ENCODE data around the gene ATOSA. TPM values are rescaled to one million over a fixed set of nuclear protein-coding genes. Genes with fewer than 3 reads are reported as not detected.
A peak's percentile ranks its signal among the peaks of the same experiment; 100 is the strongest.

The ATOSA gene
- total RNA-seq, 1 experiment from 2014 or later: 21.3 TPM

DNA sequence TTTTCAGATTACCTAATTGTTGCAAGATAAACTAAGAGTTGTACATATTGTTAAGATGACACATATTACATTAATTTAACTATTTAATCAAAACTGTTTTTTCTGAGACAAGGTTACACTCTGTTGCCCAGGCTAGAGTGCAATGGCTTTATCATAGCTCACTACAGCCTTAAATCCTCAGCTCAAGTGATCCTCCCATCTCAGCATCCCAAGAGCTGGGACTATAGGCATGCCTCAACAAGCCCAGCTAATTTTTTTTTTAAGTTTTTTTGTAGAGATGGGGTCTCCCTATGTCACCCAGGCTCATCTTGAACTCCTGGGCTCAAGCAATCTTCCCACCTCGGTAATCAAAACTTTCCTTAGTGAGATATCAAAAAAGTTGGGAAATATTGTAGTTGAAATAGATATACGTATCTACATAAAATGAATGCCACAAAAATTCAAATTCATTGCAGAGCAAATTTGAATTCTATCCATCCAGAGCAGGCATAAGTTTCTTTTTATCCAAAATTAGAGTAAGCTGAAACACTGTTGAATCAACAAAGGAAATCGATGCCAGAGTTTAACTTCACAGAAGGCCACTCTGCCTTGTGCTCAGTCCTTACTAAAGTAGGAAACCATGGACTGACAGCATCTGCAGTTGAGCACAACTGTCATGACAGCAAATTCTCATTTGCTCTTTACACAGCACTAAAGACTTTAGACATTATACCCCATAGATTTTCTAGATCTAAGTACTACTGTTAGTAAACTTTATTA lies 15.5 kb downstream of the ATOSA start:
- peaks cover 11% of the 10 kb centered on the region for H3K4me1 Mint-ChIP-seq (ENCODE audit: insufficient read depth, unreplicated experiment)
- intact Hi-C loops (cut with micrococcal nuclease): no loop called here
- TF ChIP-seq, protein P1, sequence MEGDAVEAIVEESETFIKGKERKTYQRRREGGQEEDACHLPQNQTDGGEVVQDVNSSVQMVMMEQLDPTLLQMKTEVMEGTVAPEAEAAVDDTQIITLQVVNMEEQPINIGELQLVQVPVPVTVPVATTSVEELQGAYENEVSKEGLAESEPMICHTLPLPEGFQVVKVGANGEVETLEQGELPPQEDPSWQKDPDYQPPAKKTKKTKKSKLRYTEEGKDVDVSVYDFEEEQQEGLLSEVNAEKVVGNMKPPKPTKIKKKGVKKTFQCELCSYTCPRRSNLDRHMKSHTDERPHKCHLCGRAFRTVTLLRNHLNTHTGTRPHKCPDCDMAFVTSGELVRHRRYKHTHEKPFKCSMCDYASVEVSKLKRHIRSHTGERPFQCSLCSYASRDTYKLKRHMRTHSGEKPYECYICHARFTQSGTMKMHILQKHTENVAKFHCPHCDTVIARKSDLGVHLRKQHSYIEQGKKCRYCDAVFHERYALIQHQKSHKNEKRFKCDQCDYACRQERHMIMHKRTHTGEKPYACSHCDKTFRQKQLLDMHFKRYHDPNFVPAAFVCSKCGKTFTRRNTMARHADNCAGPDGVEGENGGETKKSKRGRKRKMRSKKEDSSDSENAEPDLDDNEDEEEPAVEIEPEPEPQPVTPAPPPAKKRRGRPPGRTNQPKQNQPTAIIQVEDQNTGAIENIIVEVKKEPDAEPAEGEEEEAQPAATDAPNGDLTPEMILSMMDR (IDR thresholded peaks at IDR 0.05; ENCODE audit: unreplicated experiment): no peak
- H3K27ac Mint-ChIP-seq (ENCODE audit: low read depth, unreplicated experiment): peak overlapping the region; percentile 25
- no peak for DNase-seq (ENCODE audit: unreplicated experiment)
- ChIA-PET POLR2A (interaction anchor here (0.5 to 5.9 kb wide), 4 partner anchors 11 to 30 kb away, joined by 3 to 55 read pairs (median 16); partner anchors contain the start of gene ATOSA), CTCF (interaction anchor here (0.5 to 1.5 kb wide), 4 partner anchors 13 to 887 kb away, joined by 3 to 5 read pairs (median 4); partner anchors contain the start of gene ATOSA)
- BruUV-seq (replicated peaks): no TSS peak
- H3K27me3 Mint-ChIP-seq (ENCODE audit: insufficient read depth, unreplicated experiment): no peaks in the 10 kb centered on the region
- no peaks in the 10 kb centered on the region for H3K9me3 Mint-ChIP-seq (ENCODE audit: unreplicated experiment)
- no peak overlapping the region for H3K4me3 Mint-ChIP-seq (ENCODE audit: unreplicated experiment)
- H3K36me3 Mint-ChIP-seq (ENCODE audit: insufficient read depth, unreplicated experiment): peaks cover 78% of the 10 kb centered on the region

DNA sequence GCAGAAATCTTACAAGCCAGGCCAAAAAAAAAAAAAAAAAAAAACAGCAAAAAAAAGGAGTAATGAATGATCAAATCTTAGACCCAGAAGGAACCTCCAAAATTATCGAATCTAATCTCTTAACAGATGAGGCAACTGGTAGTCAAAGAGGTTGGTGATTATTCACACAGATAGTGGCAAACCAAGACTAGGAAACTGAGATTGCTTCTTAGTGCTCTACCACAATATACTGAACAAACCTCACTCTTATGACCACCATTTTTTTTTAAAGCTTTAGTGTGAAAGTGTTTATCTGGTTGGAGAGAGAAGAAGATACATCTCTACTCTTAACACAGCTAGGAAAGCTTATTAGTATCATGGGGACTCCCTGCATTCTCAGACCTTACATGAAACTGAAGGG lies 17.3 kb downstream of the ATOSA start:
- peaks cover 84% of the 10 kb centered on the region for H3K36me3 Mint-ChIP-seq (ENCODE audit: insufficient read depth, unreplicated experiment)
- ChIA-PET CTCF (interaction anchor here (0.6 to 1.7 kb wide), 5 partner anchors 13 to 766 kb away, joined by 3 to 9 read pairs (median 3); no protein-coding TSS in a partner anchor), POLR2A (interaction anchor here (0.6 to 5.9 kb wide), 4 partner anchors 13 to 1622 kb away, joined by 3 to 55 read pairs (median 4); partner anchors contain the start of gene ATOSA)

DNA sequence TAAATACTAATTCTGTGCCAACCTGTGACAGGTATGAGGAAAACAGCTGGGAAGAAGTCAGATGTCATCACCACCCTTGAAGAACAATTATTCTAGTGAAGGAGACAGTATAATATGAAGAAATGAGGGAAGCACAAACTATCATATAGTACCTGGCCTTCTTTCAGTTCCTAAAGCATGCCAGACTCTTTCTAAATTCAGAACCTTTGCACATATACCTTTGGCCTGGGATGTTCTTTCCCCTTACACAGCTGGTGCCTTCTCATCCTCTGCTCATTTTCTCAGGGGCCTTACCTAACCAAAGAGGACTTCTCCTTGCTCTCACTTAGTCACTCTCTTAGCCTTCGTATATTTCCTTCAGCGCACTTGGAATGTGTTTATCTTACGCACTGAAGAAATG lies 19.0 kb downstream of the ATOSA start:
- Mint-ChIP-seq H3K4me3 (ENCODE audit: unreplicated experiment) (no peak overlapping the region), H3K36me3 (ENCODE audit: insufficient read depth, unreplicated experiment) (peaks cover 79% of the 10 kb centered on the region), H3K9me3 (ENCODE audit: unreplicated experiment) (no peaks in the 10 kb centered on the region), H3K27me3 (ENCODE audit: insufficient read depth, unreplicated experiment) (no peaks in the 10 kb centered on the region), H3K27ac (ENCODE audit: low read depth, unreplicated experiment) (no peak overlapping the region), H3K4me1 (ENCODE audit: insufficient read depth, unreplicated experiment) (peaks cover 9% of the 10 kb centered on the region)
- TF ChIP-seq, protein P1 (IDR thresholded peaks at IDR 0.05; ENCODE audit: unreplicated experiment): no peak
- no peak for DNase-seq (ENCODE audit: unreplicated experiment)
- POLR2A ChIA-PET: interaction anchor here (5.9 kb wide), 1 partner anchor 15 kb away, joined by 55 read pairs; no protein-coding TSS in a partner anchor
- intact Hi-C loops (cut with micrococcal nuclease): no loop called here
- BruUV-seq (replicated peaks): no TSS peak
- CTCF ChIA-PET: interaction anchor here (0.7 to 1.1 kb wide), 2 partner anchors 12 to 16 kb away, joined by 3 read pairs; no protein-coding TSS in a partner anchor

More for the DNA sequence above, 17.3 kb downstream of the ATOSA start:
- intact Hi-C loops (cut with micrococcal nuclease): no loop called here
- Mint-ChIP-seq H3K9me3 (ENCODE audit: unreplicated experiment) (no peaks in the 10 kb centered on the region), H3K27me3 (ENCODE audit: insufficient read depth, unreplicated experiment) (no peaks in the 10 kb centered on the region), H3K27ac (ENCODE audit: low read depth, unreplicated experiment) (no peak overlapping the region), H3K4me1 (ENCODE audit: insufficient read depth, unreplicated experiment) (no peaks in the 10 kb centered on the region), H3K4me3 (ENCODE audit: unreplicated experiment) (no peak overlapping the region)
- TF ChIP-seq, protein P1 (IDR thresholded peaks at IDR 0.05; ENCODE audit: unreplicated experiment): no peak
- no TSS peak for BruUV-seq (replicated peaks)
- no peak for DNase-seq (ENCODE audit: unreplicated experiment)

DNA sequence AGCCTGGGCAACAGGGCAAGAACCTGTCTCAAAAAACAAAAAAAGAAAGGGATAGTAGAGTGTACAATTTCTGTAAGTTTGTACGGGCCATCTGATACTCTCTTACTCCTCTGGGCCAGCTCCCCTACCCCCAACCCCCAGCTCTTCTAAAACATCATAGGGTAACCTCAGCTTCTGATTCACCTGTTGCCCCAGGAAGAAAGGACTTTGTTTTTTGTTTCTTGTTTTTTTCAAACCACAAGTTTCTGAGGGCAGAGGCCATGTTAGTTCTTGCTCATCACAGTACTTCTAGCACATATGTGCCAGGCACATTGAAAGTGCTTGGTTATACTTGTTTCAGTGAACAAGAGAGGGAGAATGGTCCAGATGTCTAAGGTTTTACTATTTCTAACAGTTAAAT lies 20.2 kb downstream of the ATOSA start:
- Mint-ChIP-seq H3K4me3 (ENCODE audit: unreplicated experiment) (no peak overlapping the region), H3K4me1 (ENCODE audit: insufficient read depth, unreplicated experiment) (peaks cover 21% of the 10 kb centered on the region), H3K27ac (ENCODE audit: low read depth, unreplicated experiment) (no peak overlapping the region), H3K9me3 (ENCODE audit: unreplicated experiment) (no peaks in the 10 kb centered on the region), H3K27me3 (ENCODE audit: insufficient read depth, unreplicated experiment) (no peaks in the 10 kb centered on the region), H3K36me3 (ENCODE audit: insufficient read depth, unreplicated experiment) (peaks cover 78% of the 10 kb centered on the region)
- no peak for DNase-seq (ENCODE audit: unreplicated experiment)
- intact Hi-C loops (cut with micrococcal nuclease): no loop called here
- ChIA-PET CTCF (interaction anchor here (0.6 to 0.7 kb wide), 2 partner anchors 75 to 402 kb away, joined by 3 to 5 read pairs; no protein-coding TSS in a partner anchor), POLR2A (interaction anchor here (2.9 to 3.1 kb wide), 2 partner anchors 18 to 21 kb away, joined by 15 to 20 read pairs; partner anchors contain the start of gene ATOSA)
- TF ChIP-seq, protein P1 (IDR thresholded peaks at IDR 0.05; ENCODE audit: unreplicated experiment): no peak
- BruUV-seq (replicated peaks): no TSS peak
